Natural killer cell (primary cell): ENCODE measurements around the gene NTMT1. TPM values are rescaled to one million over a fixed set of nuclear protein-coding genes. Genes with fewer than 3 reads are reported as not detected.

ENCODE experiments used
- ATAC-seq, 3 donors: fragments of 150-1000 bp in 2 of 3; fragments of 200-7000 bp in 1 of 3; cut with Tn5 transposase; 1 replicate in 1 of 3; 2 replicates in 2 of 3; pipeline ENCODE4 v1.10.0; 2021; ENCODE audit warnings: mild to moderate bottlenecking in 2 of 3, moderate library complexity in 2 of 3
- DNase-seq, 2 donors: peaks; one replicate each; pipeline versions ENCODE4 v3.0.0 to v3.0.0-alpha.2; 2013 to 2021; ENCODE audit warnings: mixed read lengths in 1 of 2
- H3K27ac ChIP-seq: one replicate; pipeline ENCODE4 v1.5.1; 2013; ENCODE audit warnings: mild to moderate bottlenecking, low read length
- H3K27me3 ChIP-seq: one replicate; pipeline ENCODE4 v1.6.1; 2013; ENCODE audit warnings: low read length; ENCODE audit not compliant: control insufficient read depth, insufficient read depth
- H3K36me3 ChIP-seq: one replicate; pipeline ENCODE4 v1.6.1; 2013; ENCODE audit warnings: low read length; ENCODE audit not compliant: control insufficient read depth, insufficient read depth
- H3K4me1 ChIP-seq: one replicate; pipeline ENCODE4 v1.6.1; 2013; ENCODE audit warnings: low read length; ENCODE audit not compliant: control insufficient read depth, insufficient read depth
- H3K4me3 ChIP-seq: one replicate; pipeline ENCODE4 v1.5.1; 2013; ENCODE audit warnings: low read length
- H3K9me3 ChIP-seq: one replicate; pipeline ENCODE4 v1.6.1; 2013; ENCODE audit warnings: low read length; ENCODE audit not compliant: control insufficient read depth, insufficient read depth
- H3K27ac Mint-ChIP-seq, 2 donors: one replicate each; pipeline ENCODE4 v1.8.0; 2022; ENCODE audit warnings: mild to moderate bottlenecking in 2 of 2, mixed read lengths in 2 of 2, moderate library complexity in 1 of 2
- H3K27me3 Mint-ChIP-seq, 2 donors: one replicate each; pipeline ENCODE4 v1.8.0; 2022; ENCODE audit warnings: low read depth in 2 of 2, mixed read lengths in 2 of 2
- H3K36me3 Mint-ChIP-seq: one replicate; pipeline ENCODE4 v1.8.0; 2022; ENCODE audit warnings: mixed read lengths
- H3K4me1 Mint-ChIP-seq, 2 donors: one replicate each; pipeline ENCODE4 v1.8.0; 2022; ENCODE audit warnings: mixed read lengths in 2 of 2
- H3K4me3 Mint-ChIP-seq: one replicate; pipeline ENCODE4 v1.8.0; 2022; ENCODE audit warnings: mild to moderate bottlenecking, moderate library complexity, mixed read lengths
- H3K9me3 Mint-ChIP-seq, 2 donors: one replicate each; pipeline ENCODE4 v1.8.0; 2022; ENCODE audit warnings: mixed read lengths in 2 of 2
- WGBS: methylation state at CpG from one replicate; pipeline ENCODE4 v1.1.7; 2013; ENCODE audit warnings: missing lambda C conversion rate; ENCODE audit not compliant: insufficient coverage; 5-methylcytosine and 5-hydroxymethylcytosine counted together
- intact Hi-C: fragments of 100-400 bp; cut with micrococcal nuclease; formaldehyde crosslinking; loops from one replicate; pipeline ENCODE4 v1.14.2; 2022
- total RNA-seq, 4 donors: library from RNA; stranded (reverse); fragments of 120-200 nt in 1 of 4; gene quantifications; one replicate each; pipeline versions ENCODE4 v1.2.3 to v1.2.4, GENCODE V29; 2013 to 2022
- TF ChIP-seq, protein P1 (sequence below): fragments of 200-600 bp; IDR thresholded peaks from one replicate; pipeline ENCODE4 v1.8.0; 2022; ENCODE audit warnings: antibody characterized with exemption

NTMT1 gene
- total RNA-seq, 3 donors from 2014 or later (not counting 1 experiment from before 2014, with no cell fraction given): 17.1 to 23.5 (median 17.1) TPM

DNA sequence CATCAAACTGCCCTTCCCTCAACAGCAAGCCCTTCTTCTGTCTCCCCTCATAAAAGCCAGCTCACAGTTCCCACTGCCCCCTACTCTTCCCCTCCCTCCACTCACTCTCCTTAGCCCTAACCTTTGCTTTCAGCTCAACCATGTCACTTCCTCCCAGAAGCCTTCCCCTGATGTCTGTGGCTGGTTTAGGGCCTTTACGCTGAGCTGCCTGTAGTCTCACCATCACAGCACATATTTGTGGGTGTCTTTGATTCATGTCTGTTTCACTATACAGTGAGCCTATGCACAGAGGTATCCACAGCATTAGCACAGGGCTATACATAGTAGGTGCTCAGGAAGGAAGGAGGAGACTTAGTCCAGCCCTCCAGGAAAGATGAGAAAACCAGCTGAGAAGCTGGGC lies 39.7 kb upstream of the NTMT1 start:
- no peaks in the 10 kb centered on the region for H3K36me3 Mint-ChIP-seq
- peaks cover 8 to 14% of the 10 kb centered on the region in 2 donors for H3K27me3 Mint-ChIP-seq
- intact Hi-C loops: no loop called here
- ATAC-seq (peak; percentile 38 to 52 (median 50)), DNase-seq (peak in 1 of 2 donors; percentile 56)
- no peaks in the 10 kb centered on the region for H3K9me3 Mint-ChIP-seq
- peak overlapping the region in 1 of 2 donors; percentile 43 for H3K27ac Mint-ChIP-seq
- H3K36me3 ChIP-seq: no peaks in the 10 kb centered on the region
- H3K4me3 Mint-ChIP-seq: no peak overlapping the region
- H3K27ac ChIP-seq: peak overlapping the region; percentile 6
- H3K27me3 ChIP-seq: no peaks in the 10 kb centered on the region
- TF ChIP-seq, protein P1, sequence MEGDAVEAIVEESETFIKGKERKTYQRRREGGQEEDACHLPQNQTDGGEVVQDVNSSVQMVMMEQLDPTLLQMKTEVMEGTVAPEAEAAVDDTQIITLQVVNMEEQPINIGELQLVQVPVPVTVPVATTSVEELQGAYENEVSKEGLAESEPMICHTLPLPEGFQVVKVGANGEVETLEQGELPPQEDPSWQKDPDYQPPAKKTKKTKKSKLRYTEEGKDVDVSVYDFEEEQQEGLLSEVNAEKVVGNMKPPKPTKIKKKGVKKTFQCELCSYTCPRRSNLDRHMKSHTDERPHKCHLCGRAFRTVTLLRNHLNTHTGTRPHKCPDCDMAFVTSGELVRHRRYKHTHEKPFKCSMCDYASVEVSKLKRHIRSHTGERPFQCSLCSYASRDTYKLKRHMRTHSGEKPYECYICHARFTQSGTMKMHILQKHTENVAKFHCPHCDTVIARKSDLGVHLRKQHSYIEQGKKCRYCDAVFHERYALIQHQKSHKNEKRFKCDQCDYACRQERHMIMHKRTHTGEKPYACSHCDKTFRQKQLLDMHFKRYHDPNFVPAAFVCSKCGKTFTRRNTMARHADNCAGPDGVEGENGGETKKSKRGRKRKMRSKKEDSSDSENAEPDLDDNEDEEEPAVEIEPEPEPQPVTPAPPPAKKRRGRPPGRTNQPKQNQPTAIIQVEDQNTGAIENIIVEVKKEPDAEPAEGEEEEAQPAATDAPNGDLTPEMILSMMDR: no peak
- no peak overlapping the region for H3K4me3 ChIP-seq
- WGBS: no CpG with 5 or more reads among the region's 1 CpG
- peaks cover 8 to 17% of the 10 kb centered on the region in 2 donors for H3K4me1 Mint-ChIP-seq
- H3K9me3 ChIP-seq: no peaks in the 10 kb centered on the region
- peaks cover 39% of the 10 kb centered on the region for H3K4me1 ChIP-seq

DNA sequence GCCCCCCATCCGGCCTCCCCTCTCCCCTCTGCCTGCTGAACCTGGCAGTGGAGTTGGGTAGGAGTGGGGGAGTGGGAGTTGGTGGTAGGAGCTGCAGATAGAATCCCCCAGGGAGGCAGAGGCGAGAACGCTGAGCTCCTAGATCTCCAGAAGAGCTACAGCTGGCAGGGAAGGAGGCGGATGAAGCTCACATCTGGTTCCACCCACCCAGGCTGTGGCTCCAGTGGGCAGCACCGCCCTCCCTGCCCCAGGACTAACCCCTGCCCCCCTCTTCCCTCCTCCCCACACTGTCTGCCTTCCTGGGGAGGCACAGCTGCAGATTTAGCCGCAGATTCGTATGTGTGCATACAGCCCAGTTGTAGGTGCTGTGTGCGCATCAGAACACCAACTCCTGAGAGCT lies 39.3 kb upstream of the NTMT1 start:
- peaks cover 39% of the 10 kb centered on the region for H3K4me1 ChIP-seq
- H3K4me3 ChIP-seq: no peak overlapping the region
- DNase-seq: peak in 1 of 2 donors; percentile 57
- intact Hi-C loops: no loop called here
- no peaks in the 10 kb centered on the region for H3K9me3 Mint-ChIP-seq
- peaks cover 8 to 14% of the 10 kb centered on the region in 2 donors for H3K27me3 Mint-ChIP-seq
- no peaks in the 10 kb centered on the region for H3K36me3 ChIP-seq
- H3K4me1 Mint-ChIP-seq: peaks cover 8 to 17% of the 10 kb centered on the region in 2 donors
- TF ChIP-seq, protein P1: no peak
- peak overlapping the region in 1 of 2 donors; percentile 43 for H3K27ac Mint-ChIP-seq
- H3K36me3 Mint-ChIP-seq: no peaks in the 10 kb centered on the region
- H3K27ac ChIP-seq: peak overlapping the region; percentile 6
- H3K4me3 Mint-ChIP-seq: no peak overlapping the region
- ATAC-seq: peak in 2 of 3 donors; percentile 54 to 60
- 51% methylated on average over 7 of the region's 8 CpGs for WGBS
- no peaks in the 10 kb centered on the region for H3K27me3 ChIP-seq
- H3K9me3 ChIP-seq: no peaks in the 10 kb centered on the region

DNA sequence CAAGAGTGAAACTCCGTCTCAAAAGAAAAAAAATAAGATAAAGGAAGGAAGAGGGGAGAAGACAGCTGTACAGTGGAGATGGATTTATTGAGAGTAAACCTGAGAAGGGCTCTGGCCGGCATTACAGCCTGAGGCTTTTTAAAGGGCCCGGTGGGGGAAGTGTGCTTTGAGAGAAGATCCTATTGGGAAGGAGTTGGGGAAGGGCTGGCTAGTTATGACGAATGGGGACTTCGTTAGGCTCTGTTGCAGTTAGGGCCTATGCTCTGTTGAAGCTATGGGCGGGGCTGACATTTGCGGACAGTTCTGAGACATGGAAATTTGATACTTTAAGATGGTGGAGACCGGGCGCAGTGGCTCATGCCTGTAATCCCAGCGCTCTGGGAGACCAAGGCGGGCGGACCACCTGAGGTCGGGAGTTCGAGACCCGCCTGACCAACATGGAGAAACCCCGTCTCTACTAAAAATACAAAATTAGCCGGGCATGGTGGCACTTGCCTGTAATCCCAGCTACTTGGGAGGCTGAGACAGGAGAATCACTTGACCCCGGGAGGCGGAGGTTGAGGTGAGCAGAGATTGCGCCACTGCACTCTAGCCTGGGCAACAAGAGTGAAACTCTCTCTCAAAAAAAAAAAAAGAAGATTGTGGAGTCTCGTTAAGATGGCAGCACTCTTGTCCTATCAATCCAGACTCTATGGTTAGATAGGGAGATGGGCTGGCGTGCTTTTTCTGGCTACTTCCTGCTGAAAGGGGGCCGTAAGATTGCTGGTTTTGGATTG lies 38.3 kb upstream of the NTMT1 start:
- peaks cover 8 to 14% of the 10 kb centered on the region in 2 donors for H3K27me3 Mint-ChIP-seq
- no peak for DNase-seq

More for the DNA sequence above, 38.3 kb upstream of the NTMT1 start:
- H3K36me3 Mint-ChIP-seq: no peaks in the 10 kb centered on the region
- H3K4me1 Mint-ChIP-seq: peaks cover 8 to 17% of the 10 kb centered on the region in 2 donors
- H3K27ac Mint-ChIP-seq: no peak overlapping the region
- no peak for ATAC-seq
- no peaks in the 10 kb centered on the region for H3K9me3 Mint-ChIP-seq
- no peak overlapping the region for H3K4me3 Mint-ChIP-seq
- intact Hi-C loops: no loop called here
- no peaks in the 10 kb centered on the region for H3K27me3 ChIP-seq
- no peak overlapping the region for H3K4me3 ChIP-seq
- H3K27ac ChIP-seq: no peak overlapping the region
- TF ChIP-seq, protein P1: no peak
- peaks cover 39% of the 10 kb centered on the region for H3K4me1 ChIP-seq
- no peaks in the 10 kb centered on the region for H3K36me3 ChIP-seq
- no peaks in the 10 kb centered on the region for H3K9me3 ChIP-seq
- WGBS: 89% methylated on average over 23 of the region's 23 CpGs
